GM13976 (cell line): ENCODE measurements around the gene LMCD1.

ENCODE experiments used
- DNase-seq: peaks from one replicate; pipeline ENCODE4 v3.0.0; 2012; ENCODE audit warnings: low spot score
- CTCF ChIP-seq: IDR thresholded peaks from 2 replicates; pipeline ENCODE4 v1.5.1; 2012; ENCODE audit warnings: borderline replicate concordance, mild to moderate bottlenecking; ENCODE audit not compliant: insufficient read depth; ENCODE audit errors: extremely low read depth, missing control alignments, control extremely low read depth
- in situ Hi-C: fragments of 300-500 bp; cut with MboI; formaldehyde crosslinking; loops from one replicate; pipeline ENCODE4 v1.12.0; 2022; ENCODE audit warnings: low sequenced_read_pairs, mixed read lengths, inconsistent platforms; ENCODE audit not compliant: unreplicated experiment

The LMCD1 gene

GRCh38 chr3:8621141-8621540, 119.5 kb downstream of the LMCD1 start:
- no peak for TF ChIP-seq CTCF
- in situ Hi-C loops = loop anchor here (10.0 kb wide), 1 partner anchor 166 kb away; no protein-coding TSS in a partner anchor
- no peak for DNase-seq

- TF ChIP-seq CTCF = no peak
- DNase-seq = no peak
- in situ Hi-C loops = loop anchor here (10.0 kb wide), 1 partner anchor 167 kb away; no protein-coding TSS in a partner anchor
These were observed 120.2 kb downstream of the LMCD1 start for GRCh38 chr3:8621872-8622271.

- peak; percentile 85 for DNase-seq
- in situ Hi-C loops = loop anchor here (10.0 kb wide), 1 partner anchor 168 kb away; no protein-coding TSS in a partner anchor
- peak; percentile 83 for TF ChIP-seq CTCF
These were observed 121.5 kb downstream of the LMCD1 start for GRCh38 chr3:8622873-8623691.

GRCh38 chr3:8623741-8624140, 122.1 kb downstream of the LMCD1 start:
- DNase-seq = no peak
- in situ Hi-C loops = loop anchor here (10.0 kb wide), 1 partner anchor 169 kb away; no protein-coding TSS in a partner anchor
- TF ChIP-seq CTCF = no peak
